H9 (cell line): ENCODE results near the gene HOXC12. TPM values are rescaled to one million over a fixed set of nuclear protein-coding genes. Genes with fewer than 3 reads are reported as not detected.

Experiments used
- DNase-seq: peaks from one replicate; pipeline ENCODE4 v3.0.0-alpha.2; 2017
- H2AFZ ChIP-seq: one replicate; pipeline ENCODE4 v1.6.1; 2013; ENCODE audit warnings: mild to moderate bottlenecking, low read length, control low read depth, moderate library complexity
- H2AK5ac ChIP-seq: 2 replicates; pipeline ENCODE4 v1.6.1; 2013; ENCODE audit warnings: low read length, control low read depth, mixed read lengths; ENCODE audit not compliant: insufficient read length
- H2BK120ac ChIP-seq: one replicate; pipeline ENCODE4 v1.6.1; 2013; ENCODE audit warnings: low read depth, mild to moderate bottlenecking, low read length, control low read depth, inconsistent platforms; ENCODE audit not compliant: poor library complexity, severe bottlenecking
- H2BK12ac ChIP-seq: 2 replicates; pipeline ENCODE4 v1.6.1; 2013; ENCODE audit warnings: low read length, control low read depth, mixed read lengths, low read depth; ENCODE audit not compliant: insufficient read length
- H2BK15ac ChIP-seq: 2 replicates; pipeline ENCODE4 v1.6.1; 2013; ENCODE audit warnings: low read depth, low read length, control low read depth
- H2BK20ac ChIP-seq: one replicate; pipeline ENCODE4 v1.6.1; 2013; ENCODE audit warnings: low read depth, mild to moderate bottlenecking, low read length, control low read depth, inconsistent platforms; ENCODE audit not compliant: poor library complexity, severe bottlenecking
- H2BK5ac ChIP-seq: 2 replicates; pipeline ENCODE4 v1.6.1; 2013; ENCODE audit warnings: low read length, control low read depth, mixed read lengths; ENCODE audit not compliant: insufficient read length
- H3K14ac ChIP-seq: 2 replicates; pipeline ENCODE4 v1.6.1; 2013; ENCODE audit warnings: low read length, control low read depth; ENCODE audit not compliant: insufficient read depth
- H3K18ac ChIP-seq: 2 replicates; pipeline ENCODE4 v1.6.1; 2013; ENCODE audit warnings: low read depth, mild to moderate bottlenecking, mixed read lengths, low read length, control low read depth; ENCODE audit not compliant: insufficient read length
- H3K23ac ChIP-seq: 2 replicates; pipeline ENCODE4 v1.6.1; 2013; ENCODE audit warnings: low read length, control low read depth, mixed read lengths, low read depth; ENCODE audit not compliant: insufficient read length
- H3K23me2 ChIP-seq: 2 replicates; pipeline ENCODE4 v1.6.1; 2013; ENCODE audit warnings: low read depth, mild to moderate bottlenecking, mixed read lengths, low read length, control low read depth; ENCODE audit not compliant: insufficient read length, poor library complexity, severe bottlenecking
- H3K27ac ChIP-seq: 2 replicates; pipeline ENCODE4 v1.5.1; 2013; ENCODE audit warnings: low read length, control low read depth, mixed read lengths, low read depth; ENCODE audit not compliant: insufficient read length
- H3K27me3 ChIP-seq: 2 replicates; pipeline ENCODE4 v1.6.1; 2013; ENCODE audit warnings: low read length, control low read depth, inconsistent platforms; ENCODE audit not compliant: insufficient read depth
- H3K4ac ChIP-seq: 2 replicates; pipeline ENCODE4 v1.6.1; 2013; ENCODE audit warnings: low read depth, mild to moderate bottlenecking, control low read depth, inconsistent platforms, low read length, moderate library complexity
- H3K4me1 ChIP-seq: 2 replicates; pipeline ENCODE4 v1.6.1; 2013; ENCODE audit warnings: low read length, control low read depth, inconsistent platforms; ENCODE audit not compliant: insufficient read depth
- H3K4me2 ChIP-seq: 2 replicates; pipeline ENCODE4 v1.6.1; 2013; ENCODE audit warnings: low read length, control low read depth, mixed read lengths; ENCODE audit not compliant: insufficient read length, insufficient read depth
- H3K56ac ChIP-seq: 2 replicates; pipeline ENCODE4 v1.6.1; 2013; ENCODE audit warnings: low read depth, mild to moderate bottlenecking, mixed read lengths, low read length, control low read depth; ENCODE audit not compliant: insufficient read length
- H3K79me1 ChIP-seq: 2 replicates; pipeline ENCODE4 v1.6.1; 2013; ENCODE audit warnings: low read depth, mild to moderate bottlenecking, moderate library complexity, low read length, control low read depth, inconsistent platforms; ENCODE audit not compliant: insufficient read depth, poor library complexity, severe bottlenecking
- H3K79me2 ChIP-seq: 2 replicates; pipeline ENCODE4 v1.6.1; 2013; ENCODE audit warnings: low read length, control low read depth, inconsistent platforms; ENCODE audit not compliant: insufficient read depth
- H3K9ac ChIP-seq: 2 replicates; pipeline ENCODE4 v1.6.1; 2013; ENCODE audit warnings: low read length, control low read depth, mixed read lengths; ENCODE audit not compliant: insufficient read length; ENCODE audit errors: extremely low read depth
- H3K9me3 ChIP-seq: one replicate; pipeline ENCODE4 v1.6.1; 2013; ENCODE audit warnings: low read depth, low read length, inconsistent platforms; ENCODE audit not compliant: control insufficient read depth
- H3T11ph ChIP-seq: one replicate; pipeline ENCODE4 v1.6.1; 2013; ENCODE audit warnings: mild to moderate bottlenecking, low read length, control low read depth, inconsistent platforms
- H4K20me1 ChIP-seq: one replicate; pipeline ENCODE4 v1.6.1; 2013; ENCODE audit not compliant: control insufficient read depth, insufficient read length, insufficient read depth
- H4K5ac ChIP-seq: 2 replicates; pipeline ENCODE4 v1.6.1; 2013; ENCODE audit warnings: low read depth, mild to moderate bottlenecking, mixed read lengths, low read length, control low read depth; ENCODE audit not compliant: insufficient read length
- H4K8ac ChIP-seq: replicated peaks from 2 replicates; pipeline ENCODE4 v1.6.1; 2013; ENCODE audit warnings: low read length, control low read depth, mixed read lengths, low read depth; ENCODE audit not compliant: insufficient read length
- H4K91ac ChIP-seq: 2 replicates; pipeline ENCODE4 v1.6.1; 2013; ENCODE audit warnings: low read depth, mild to moderate bottlenecking, moderate library complexity, mixed read lengths, low read length, control low read depth; ENCODE audit not compliant: insufficient read length
- H3K27ac Mint-ChIP-seq, 3 experiments: 2 replicates in 2 of 3; 3 replicates in 1 of 3; pipeline ENCODE4 v1.8.0; 2020 to 2021; ENCODE audit warnings: mixed read lengths in 3 of 3, mild to moderate bottlenecking in 1 of 3, moderate library complexity in 1 of 3
- H3K27me3 Mint-ChIP-seq: 2 replicates; pipeline ENCODE4 v1.8.0; 2021; ENCODE audit warnings: low read depth, mild to moderate bottlenecking, moderate library complexity, mixed read lengths
- H3K36me3 Mint-ChIP-seq, 3 experiments: 2 replicates in 2 of 3; 3 replicates in 1 of 3; pipeline ENCODE4 v1.8.0; 2020 to 2021; ENCODE audit warnings: low read depth in 3 of 3, mixed read lengths in 3 of 3; ENCODE audit not compliant: insufficient read depth in 1 of 3
- H3K4me1 Mint-ChIP-seq, 2 experiments: 2 replicates each; pipeline ENCODE4 v1.8.0; 2020; ENCODE audit warnings: mixed read lengths in 2 of 2
- H3K4me3 Mint-ChIP-seq, 2 experiments: 2 replicates in 1 of 2; 3 replicates in 1 of 2; pipeline ENCODE4 v1.8.0; 2020 to 2021; ENCODE audit warnings: mild to moderate bottlenecking in 2 of 2, mixed read lengths in 2 of 2, moderate library complexity in 1 of 2
- H3K9me3 Mint-ChIP-seq, 2 experiments: 2 replicates in 1 of 2; 3 replicates in 1 of 2; pipeline ENCODE4 v1.8.0; 2020; ENCODE audit warnings: mild to moderate bottlenecking in 2 of 2, mixed read lengths in 2 of 2, moderate library complexity in 1 of 2
- WGBS: extraction: QIAGEN DNeasy Blood & Tissue Kit; methylation state at CpG from one replicate; pipeline ENCODE4 v1.1.7; 2013; ENCODE audit warnings: missing lambda C conversion rate, low lambda C conversion rate, mixed read lengths; ENCODE audit not compliant: insufficient read length; ENCODE audit errors: extremely low coverage; 5-methylcytosine and 5-hydroxymethylcytosine counted together
- total RNA-seq: library from RNA; stranded (reverse); gene quantifications from 2 replicates; pipeline ENCODE4 v1.2.1, GENCODE V29; 2021
- TF ChIP-seq, protein P1 (sequence below): fragments of 200-600 bp; sonication (generic); conservative IDR thresholded peaks from 3 replicates; pipeline ENCODE4 v1.8.0; 2021; ENCODE audit warnings: antibody characterized with exemption, mild to moderate bottlenecking

The HOXC12 gene
- total RNA-seq, 1 experiment from 2014 or later, result not detected

DNA sequence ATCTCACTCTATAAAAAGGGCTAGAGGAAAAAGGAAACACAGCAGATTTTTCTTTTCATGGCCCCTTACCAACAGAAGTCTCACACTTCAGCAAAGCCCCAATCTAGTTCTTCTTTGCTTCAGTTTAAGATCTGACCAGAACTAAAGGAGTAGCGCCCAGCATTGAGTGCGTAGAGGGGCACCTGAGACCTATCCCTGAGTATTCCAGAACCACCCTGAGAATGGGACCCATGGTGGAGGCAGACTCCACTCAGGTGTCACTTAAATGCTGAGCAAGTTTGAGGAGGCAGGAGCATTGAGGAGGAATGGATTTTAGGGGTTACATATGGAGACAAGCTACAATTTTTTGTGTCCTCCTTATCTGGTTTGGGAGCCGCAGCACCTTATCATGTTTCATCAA is 16.4 kb downstream of the HOXC12 start:
- TF ChIP-seq, protein P1, sequence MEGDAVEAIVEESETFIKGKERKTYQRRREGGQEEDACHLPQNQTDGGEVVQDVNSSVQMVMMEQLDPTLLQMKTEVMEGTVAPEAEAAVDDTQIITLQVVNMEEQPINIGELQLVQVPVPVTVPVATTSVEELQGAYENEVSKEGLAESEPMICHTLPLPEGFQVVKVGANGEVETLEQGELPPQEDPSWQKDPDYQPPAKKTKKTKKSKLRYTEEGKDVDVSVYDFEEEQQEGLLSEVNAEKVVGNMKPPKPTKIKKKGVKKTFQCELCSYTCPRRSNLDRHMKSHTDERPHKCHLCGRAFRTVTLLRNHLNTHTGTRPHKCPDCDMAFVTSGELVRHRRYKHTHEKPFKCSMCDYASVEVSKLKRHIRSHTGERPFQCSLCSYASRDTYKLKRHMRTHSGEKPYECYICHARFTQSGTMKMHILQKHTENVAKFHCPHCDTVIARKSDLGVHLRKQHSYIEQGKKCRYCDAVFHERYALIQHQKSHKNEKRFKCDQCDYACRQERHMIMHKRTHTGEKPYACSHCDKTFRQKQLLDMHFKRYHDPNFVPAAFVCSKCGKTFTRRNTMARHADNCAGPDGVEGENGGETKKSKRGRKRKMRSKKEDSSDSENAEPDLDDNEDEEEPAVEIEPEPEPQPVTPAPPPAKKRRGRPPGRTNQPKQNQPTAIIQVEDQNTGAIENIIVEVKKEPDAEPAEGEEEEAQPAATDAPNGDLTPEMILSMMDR, result no peak
- Mint-ChIP-seq H3K27ac (no peak overlapping the region), H3K4me1 (peaks cover 19 to 25% of the 10 kb centered on the region in 2 experiments), H3K36me3 (peaks cover 0 to 8% (median 3%) of the 10 kb centered on the region in 3 experiments; a peak in 3 of 7 replicates), H3K27me3 (peaks cover 100% of the 10 kb centered on the region), H3K9me3 (peaks cover 8 to 11% of the 10 kb centered on the region in 2 experiments; a peak in 3 of 5 replicates), H3K4me3 (no peak overlapping the region)
- Histone ChIP-seq H2BK5ac (no peak overlapping the region), H2BK20ac (no peak overlapping the region), H4K8ac (no peak overlapping the region), H2AFZ (no peak overlapping the region), H2BK12ac (no peak overlapping the region), H4K5ac (no peak overlapping the region), H2BK15ac (no peak overlapping the region), H2BK120ac (no peak overlapping the region), H3K23me2 (no peaks in the 10 kb centered on the region), H3K79me2 (no peaks in the 10 kb centered on the region), H4K91ac (no peak overlapping the region), H3K23ac (no peak overlapping the region), H2AK5ac (no peak overlapping the region), H3K4me2 (no peak overlapping the region), H3K27ac (no peak overlapping the region), H3K9ac (no peak overlapping the region), H3T11ph (no peak overlapping the region), H3K79me1 (no peaks in the 10 kb centered on the region), H4K20me1 (no peaks in the 10 kb centered on the region), H3K56ac (no peak overlapping the region), H3K4me1 (no peaks in the 10 kb centered on the region), H3K14ac (no peak overlapping the region), H3K27me3 (peaks cover 99% of the 10 kb centered on the region), H3K9me3 (no peaks in the 10 kb centered on the region), H3K18ac (no peak overlapping the region), H3K4ac (no peak overlapping the region)
- no CpG with 5 or more reads among the region's 3 CpGs for WGBS
- no peak for DNase-seq
